Caco-2 (cell line): ENCODE results near the gene PARVB. TPM values are rescaled to one million over a fixed set of nuclear protein-coding genes. Genes with fewer than 3 reads are reported as not detected.

ENCODE experiments used
- BruUV-seq: library from RNA; stranded (reverse); fragments of 400-500 nt; replicated peaks from 2 replicates; lab custom pipeline; 2021; lab: Mats Ljungman, UMichigan
- CTCF ChIA-PET: fragments of 300-600 bp; sonication (Branson Sonifier 250); formaldehyde crosslinking; loops from one replicate; lab custom pipeline; 2022; ENCODE audit warnings: antibody characterized with exemption; lab: Charles Lee
- POLR2A ChIA-PET: fragments of 300-600 bp; sonication (Branson Sonifier 250); formaldehyde crosslinking; loops from one replicate; lab custom pipeline; 2022; ENCODE audit warnings: antibody characterized with exemption; lab: Charles Lee
- DNase-seq, 2 experiments: peaks; one replicate each; pipeline versions ENCODE4 v3.0.0 to v3.0.0-alpha.2; 2020 to 2022
- H3K27me3 ChIP-seq: replicated peaks from 2 replicates; pipeline ENCODE4 v1.6.0; 2011; ENCODE audit warnings: low read length; ENCODE audit not compliant: control insufficient read depth, insufficient read depth
- H3K36me3 ChIP-seq: 2 replicates; pipeline ENCODE4 v1.5.1; 2011; ENCODE audit warnings: low read length; ENCODE audit not compliant: control insufficient read depth, insufficient read depth
- H3K4me1 ChIP-seq: fragments of 250-450 bp; sonication (Bioruptor Pico); 2 replicates; pipeline ENCODE4 v1.5.1; 2020; ENCODE audit warnings: mild to moderate bottlenecking
- H3K4me3 ChIP-seq: 2 replicates; pipeline ENCODE4 v1.5.1; 2011; ENCODE audit warnings: low read depth, mild to moderate bottlenecking, control low read depth, low read length
- H3K9me3 ChIP-seq: fragments of 250-450 bp; sonication (Bioruptor Pico); 2 replicates; pipeline ENCODE4 v1.5.1; 2020; ENCODE audit warnings: mild to moderate bottlenecking, moderate library complexity
- H3K27ac Mint-ChIP-seq: one replicate; pipeline ENCODE4 v1.8.0; 2022; ENCODE audit warnings: mixed read lengths; ENCODE audit not compliant: unreplicated experiment
- H3K27me3 Mint-ChIP-seq: one replicate; pipeline ENCODE4 v1.8.0; 2022; ENCODE audit warnings: mixed read lengths; ENCODE audit not compliant: insufficient read depth, unreplicated experiment
- H3K36me3 Mint-ChIP-seq: one replicate; pipeline ENCODE4 v1.8.0; 2022; ENCODE audit warnings: mild to moderate bottlenecking, mixed read lengths; ENCODE audit not compliant: insufficient read depth, unreplicated experiment
- H3K4me1 Mint-ChIP-seq: one replicate; pipeline ENCODE4 v1.8.0; 2022; ENCODE audit warnings: low read depth, mixed read lengths; ENCODE audit not compliant: unreplicated experiment
- H3K4me3 Mint-ChIP-seq: one replicate; pipeline ENCODE4 v1.8.0; 2022; ENCODE audit warnings: mild to moderate bottlenecking, moderate library complexity, mixed read lengths; ENCODE audit not compliant: unreplicated experiment
- H3K9me3 Mint-ChIP-seq: one replicate; pipeline ENCODE4 v1.8.0; 2022; ENCODE audit warnings: mixed read lengths; ENCODE audit not compliant: unreplicated experiment
- CTCF ChIP-seq, 2 experiments: fragments of 200-600 bp in 1 of 2; IDR thresholded peaks; 1 replicate in 1 of 2; 2 replicates in 1 of 2; pipeline versions ENCODE4 v1.5.1 to v1.8.0; 2011 to 2022; ENCODE audit warnings: antibody characterized with exemption in 1 of 2, control low read depth in 1 of 2, inconsistent platforms in 1 of 2, low read depth in 1 of 2, low read length in 1 of 2, mild to moderate bottlenecking in 1 of 2, moderate library complexity in 1 of 2; ENCODE audit not compliant: insufficient read depth in 1 of 2, severe bottlenecking in 1 of 2, unreplicated experiment in 1 of 2
- intact Hi-C: fragments of 100-400 bp; cut with micrococcal nuclease; formaldehyde crosslinking; loops from one replicate; pipeline ENCODE4 v1.10.0; 2022; ENCODE audit not compliant: unreplicated experiment
- total RNA-seq: library from RNA; stranded (reverse); gene quantifications from 2 replicates; pipeline ENCODE4 v1.2.3, GENCODE V29; 2022

Gene PARVB
- total RNA-seq, 1 experiment from 2014 or later = 28.8 TPM

GRCh38 chr22:44137415-44137814, 113.3 kb downstream of the PARVB start:
- Mint-ChIP-seq H3K36me3 (peaks cover 22% of the 10 kb centered on the region), H3K4me1 (no peaks in the 10 kb centered on the region), H3K4me3 (no peak overlapping the region), H3K27me3 (no peaks in the 10 kb centered on the region), H3K27ac (no peak overlapping the region), H3K9me3 (peaks cover 29% of the 10 kb centered on the region)
- H3K4me3 ChIP-seq = no peak overlapping the region
- BruUV-seq = no TSS peak
- no peaks in the 10 kb centered on the region; the same call in none of the 2 replicates for H3K36me3 ChIP-seq
- intact Hi-C loops = no loop called here
- ChIA-PET CTCF (no interaction called here), POLR2A (no interaction called here)
- peaks cover 15% of the 10 kb centered on the region for H3K9me3 ChIP-seq
- no peaks in the 10 kb centered on the region for H3K4me1 ChIP-seq
- H3K27me3 ChIP-seq = no peaks in the 10 kb centered on the region
- no peak for DNase-seq
- no peak for TF ChIP-seq CTCF (IDR thresholded peaks at IDR 0.05; ENCODE audit: insufficient read depth in 1 of 2, low read depth in 1 of 2, low read length in 1 of 2, severe bottlenecking in 1 of 2, unreplicated experiment in 1 of 2)

GRCh38 chr22:44139773-44140172, 115.7 kb downstream of the PARVB start:
- no peaks in the 10 kb centered on the region for H3K4me1 Mint-ChIP-seq
- CTCF ChIA-PET = no interaction called here
- H3K4me1 ChIP-seq = no peaks in the 10 kb centered on the region
- POLR2A ChIA-PET = no interaction called here
- peaks cover 15% of the 10 kb centered on the region for H3K9me3 ChIP-seq
- H3K27me3 Mint-ChIP-seq = no peaks in the 10 kb centered on the region
- no TSS peak for BruUV-seq
- no peak for DNase-seq
- no peak overlapping the region for H3K27ac Mint-ChIP-seq
- intact Hi-C loops = no loop called here
- H3K36me3 Mint-ChIP-seq = peaks cover 22% of the 10 kb centered on the region
- no peak overlapping the region for H3K4me3 ChIP-seq
- H3K27me3 ChIP-seq = no peaks in the 10 kb centered on the region
- no peaks in the 10 kb centered on the region; the same call in none of the 2 replicates for H3K36me3 ChIP-seq
- TF ChIP-seq CTCF (IDR thresholded peaks at IDR 0.05; ENCODE audit: insufficient read depth in 1 of 2, low read depth in 1 of 2, low read length in 1 of 2, severe bottlenecking in 1 of 2, unreplicated experiment in 1 of 2) = no peak
- H3K4me3 Mint-ChIP-seq = no peak overlapping the region
- H3K9me3 Mint-ChIP-seq = peaks cover 29% of the 10 kb centered on the region

GRCh38 chr22:44142421-44143104, 118.5 kb downstream of the PARVB start:
- Mint-ChIP-seq H3K4me1 (peaks cover 5% of the 10 kb centered on the region), H3K27me3 (no peaks in the 10 kb centered on the region), H3K36me3 (peaks cover 11% of the 10 kb centered on the region), H3K4me3 (no peak overlapping the region), H3K27ac (no peak overlapping the region), H3K9me3 (peaks cover 13% of the 10 kb centered on the region)
- no peak overlapping the region for H3K4me3 ChIP-seq
- DNase-seq = no peak
- BruUV-seq = no TSS peak
- TF ChIP-seq CTCF (IDR thresholded peaks at IDR 0.05; ENCODE audit: insufficient read depth in 1 of 2, low read depth in 1 of 2, low read length in 1 of 2, severe bottlenecking in 1 of 2, unreplicated experiment in 1 of 2) = no peak
- POLR2A ChIA-PET = no interaction called here
- CTCF ChIA-PET = no interaction called here
- H3K27me3 ChIP-seq = no peaks in the 10 kb centered on the region
- H3K4me1 ChIP-seq = no peaks in the 10 kb centered on the region
- no peaks in the 10 kb centered on the region; the same call in 1 of the 2 replicates for H3K36me3 ChIP-seq
- intact Hi-C loops = no loop called here
- peaks cover 5% of the 10 kb centered on the region; the same call in 1 of the 2 replicates for H3K9me3 ChIP-seq
